OCI-LY7 (cell line): Measurements from ENCODE around the gene BHLHA9. TPM values are rescaled to one million over a fixed set of nuclear protein-coding genes. Genes with fewer than 3 reads are reported as not detected.

Experiments
- BruUV-seq: library from RNA; stranded (reverse); fragments of 400-500 nt; replicated peaks from 2 replicates; lab custom pipeline; 2021; lab: Mats Ljungman, UMichigan
- CTCF ChIA-PET: fragments of 300-600 bp; sonication (Branson Sonifier 250); formaldehyde crosslinking; loops from one replicate; lab custom pipeline; 2022; ENCODE audit warnings: antibody characterized with exemption; ENCODE audit not compliant: unreplicated experiment; lab: Charles Lee
- POLR2A ChIA-PET: fragments of 300-600 bp; sonication (Branson Sonifier 250); formaldehyde crosslinking; loops from one replicate; lab custom pipeline; 2022; ENCODE audit warnings: antibody characterized with exemption; lab: Charles Lee
- DNase-seq: peaks from one replicate; pipeline ENCODE4 v3.0.0-alpha.2; 2015; ENCODE audit warnings: low spot score
- H2AFZ ChIP-seq: fragments of 200-600 bp; sonication (generic), shearing (Covaris generic); 2 replicates; pipeline ENCODE4 v1.6.1; 2014; ENCODE audit warnings: mild to moderate bottlenecking, antibody characterized with exemption, low read length, moderate library complexity
- H3K27ac ChIP-seq: fragments of 200-600 bp; sonication (generic); 2 replicates; pipeline ENCODE4 v1.5.1; 2014; ENCODE audit warnings: mixed run types, low read depth, mild to moderate bottlenecking, moderate library complexity, low read length, inconsistent platforms; ENCODE audit not compliant: poor library complexity, severe bottlenecking
- H3K36me3 ChIP-seq: fragments of 200-600 bp; sonication (generic); 2 replicates; pipeline ENCODE4 v1.6.1; 2014; ENCODE audit warnings: mild to moderate bottlenecking, antibody characterized with exemption, low read length, moderate library complexity, mixed read lengths; ENCODE audit not compliant: insufficient read depth
- H3K4me1 ChIP-seq: fragments of 200-600 bp; sonication (generic); 2 replicates; pipeline ENCODE4 v1.5.1; 2014; ENCODE audit warnings: mild to moderate bottlenecking, low read length; ENCODE audit not compliant: insufficient read depth, poor library complexity, severe bottlenecking
- H3K4me2 ChIP-seq: fragments of 200-600 bp; sonication (generic); 2 replicates; pipeline ENCODE4 v1.6.1; 2014; ENCODE audit warnings: mild to moderate bottlenecking, low read length
- H3K4me3 ChIP-seq: fragments of 200-600 bp; sonication (generic); 2 replicates; pipeline ENCODE4 v1.5.1; 2014; ENCODE audit warnings: mild to moderate bottlenecking, low read depth, low read length; ENCODE audit not compliant: poor library complexity, severe bottlenecking
- H3K79me2 ChIP-seq: fragments of 200-600 bp; sonication (generic); 2 replicates; pipeline ENCODE4 v1.6.1; 2016; ENCODE audit warnings: low read depth, mild to moderate bottlenecking, low read length, moderate library complexity, mixed read lengths; ENCODE audit not compliant: insufficient read depth
- H3K9me2 ChIP-seq: fragments of 200-600 bp; sonication (generic); 2 replicates; pipeline ENCODE4 v1.6.1; 2016; ENCODE audit warnings: mild to moderate bottlenecking, low read length, mixed read lengths; ENCODE audit not compliant: insufficient read depth
- H3K9me3 ChIP-seq: fragments of 200-600 bp; sonication (generic); 2 replicates; pipeline ENCODE4 v1.6.1; 2014; ENCODE audit warnings: mild to moderate bottlenecking, mixed run types, low read length, mixed read lengths
- H4K20me1 ChIP-seq: fragments of 200-600 bp; sonication (generic); 2 replicates; pipeline ENCODE4 v1.6.1; 2014; ENCODE audit warnings: mild to moderate bottlenecking, antibody characterized with exemption, low read length, moderate library complexity, mixed read lengths; ENCODE audit not compliant: insufficient read depth
- EZH2phosphoT487 ChIP-seq: fragments of 200-600 bp; sonication (generic); IDR thresholded peaks from 2 replicates; pipeline ENCODE4 v1.6.1; 2018; ENCODE audit warnings: low read depth, borderline replicate concordance, mild to moderate bottlenecking, mixed run types, antibody characterized with exemption, low read length, moderate library complexity, mixed read lengths
- intact Hi-C: fragments of 100-400 bp; cut with micrococcal nuclease; formaldehyde crosslinking; loops from one replicate; pipeline ENCODE4 v1.10.0; 2022; ENCODE audit not compliant: unreplicated experiment
- total RNA-seq, 2 experiments: library from RNA; depleted of rRNA in 1 of 2; stranded (reverse); fragments of >200 nt in 1 of 2; shearing (Covaris generic) in 1 of 2; gene quantifications; 2 replicates each; pipeline ENCODE4 v1.2.3, GENCODE V29; 2014 to 2022
- TF ChIP-seq, protein P1 (sequence below): fragments of 200-600 bp; sonication (generic); conservative IDR thresholded peaks from 2 replicates; pipeline ENCODE4 v1.5.1; 2014; ENCODE audit warnings: mild to moderate bottlenecking, antibody characterized with exemption, low read length, moderate library complexity, mixed read lengths

The BHLHA9 gene
- total RNA-seq, 2 experiments from 2014 or later, result not detected

DNA sequence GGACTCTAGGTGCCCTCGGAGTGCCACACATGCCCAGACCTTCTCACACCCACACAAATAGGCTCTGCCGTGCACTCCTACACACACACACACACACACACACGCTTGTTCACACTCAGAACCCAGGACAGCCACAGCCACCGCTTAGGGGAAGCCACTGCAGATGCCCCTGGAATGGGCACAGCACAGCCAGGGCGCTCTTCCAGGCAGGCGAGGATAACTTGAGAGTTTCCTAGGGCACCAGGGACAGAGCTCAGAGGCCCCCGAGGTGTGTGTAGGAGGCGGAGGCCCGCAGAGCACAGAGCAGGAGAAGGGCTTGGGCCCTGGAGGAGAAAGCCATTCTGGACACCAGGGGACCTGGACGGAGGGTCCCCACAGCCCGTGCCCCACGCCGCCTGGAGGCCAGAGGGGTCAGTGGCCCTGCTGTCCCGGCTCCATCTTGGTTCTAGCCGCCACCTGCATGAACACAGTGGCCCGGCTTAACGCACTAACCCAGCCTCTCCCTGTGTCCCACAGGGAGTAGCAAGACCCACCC is 30.2 kb downstream of the BHLHA9 start:
- Histone ChIP-seq H3K79me2 (no peaks in the 10 kb centered on the region), H3K9me2 (no peaks in the 10 kb centered on the region), H3K9me3 (no peaks in the 10 kb centered on the region), H4K20me1 (no peaks in the 10 kb centered on the region), H3K36me3 (no peaks in the 10 kb centered on the region), H2AFZ (no peak overlapping the region), H3K4me1 (no peaks in the 10 kb centered on the region), H3K4me2 (no peak overlapping the region), H3K4me3 (no peak overlapping the region), H3K27ac (no peak overlapping the region)
- TF ChIP-seq EZH2phosphoT487, result no peak
- TF ChIP-seq, protein P1, sequence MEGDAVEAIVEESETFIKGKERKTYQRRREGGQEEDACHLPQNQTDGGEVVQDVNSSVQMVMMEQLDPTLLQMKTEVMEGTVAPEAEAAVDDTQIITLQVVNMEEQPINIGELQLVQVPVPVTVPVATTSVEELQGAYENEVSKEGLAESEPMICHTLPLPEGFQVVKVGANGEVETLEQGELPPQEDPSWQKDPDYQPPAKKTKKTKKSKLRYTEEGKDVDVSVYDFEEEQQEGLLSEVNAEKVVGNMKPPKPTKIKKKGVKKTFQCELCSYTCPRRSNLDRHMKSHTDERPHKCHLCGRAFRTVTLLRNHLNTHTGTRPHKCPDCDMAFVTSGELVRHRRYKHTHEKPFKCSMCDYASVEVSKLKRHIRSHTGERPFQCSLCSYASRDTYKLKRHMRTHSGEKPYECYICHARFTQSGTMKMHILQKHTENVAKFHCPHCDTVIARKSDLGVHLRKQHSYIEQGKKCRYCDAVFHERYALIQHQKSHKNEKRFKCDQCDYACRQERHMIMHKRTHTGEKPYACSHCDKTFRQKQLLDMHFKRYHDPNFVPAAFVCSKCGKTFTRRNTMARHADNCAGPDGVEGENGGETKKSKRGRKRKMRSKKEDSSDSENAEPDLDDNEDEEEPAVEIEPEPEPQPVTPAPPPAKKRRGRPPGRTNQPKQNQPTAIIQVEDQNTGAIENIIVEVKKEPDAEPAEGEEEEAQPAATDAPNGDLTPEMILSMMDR, result no peak
- ChIA-PET POLR2A (no interaction called here), CTCF (no interaction called here)
- intact Hi-C loops, result no loop called here
- no peak for DNase-seq
- BruUV-seq, result no TSS peak

GRCh38 chr17:1301546-1301945 is 31.3 kb downstream of the BHLHA9 start:
- Histone ChIP-seq H3K4me2 (no peak overlapping the region), H3K9me2 (no peaks in the 10 kb centered on the region), H3K4me1 (no peaks in the 10 kb centered on the region), H3K27ac (no peak overlapping the region), H4K20me1 (no peaks in the 10 kb centered on the region), H3K4me3 (no peak overlapping the region), H3K36me3 (no peaks in the 10 kb centered on the region), H3K79me2 (no peaks in the 10 kb centered on the region), H3K9me3 (no peaks in the 10 kb centered on the region), H2AFZ (no peak overlapping the region)
- ChIA-PET CTCF (no interaction called here), POLR2A (no interaction called here)
- intact Hi-C loops, result no loop called here
- DNase-seq, result no peak
- no peak for TF ChIP-seq EZH2phosphoT487
- TF ChIP-seq, protein P1, result no peak
- no TSS peak for BruUV-seq

DNA sequence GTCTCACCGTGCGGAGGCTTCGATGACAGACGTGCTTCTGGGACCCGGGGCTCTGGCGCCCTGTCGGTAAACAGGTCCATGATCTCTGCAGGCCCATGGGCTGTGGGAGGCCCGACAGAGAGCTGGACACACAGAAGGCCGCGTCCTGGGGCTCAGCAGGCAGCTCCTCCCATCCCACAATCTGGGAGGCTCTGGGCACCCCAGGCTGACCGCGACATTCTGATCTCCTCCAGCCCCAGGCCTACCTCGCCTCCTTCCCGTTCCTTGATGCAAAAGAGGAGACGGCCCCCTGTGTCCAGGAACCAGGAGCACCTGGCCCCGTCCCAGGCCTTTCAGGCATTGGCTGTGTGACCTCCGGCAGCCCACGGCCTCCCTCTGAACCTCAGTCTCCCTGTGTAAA is 32.5 kb downstream of the BHLHA9 start:
- DNase-seq, result no peak
- TF ChIP-seq, protein P1, result no peak
- TF ChIP-seq EZH2phosphoT487, result no peak
- H4K20me1 ChIP-seq, result no peaks in the 10 kb centered on the region
- no peak overlapping the region for H3K4me2 ChIP-seq
- no peaks in the 10 kb centered on the region for H3K9me3 ChIP-seq
- H3K9me2 ChIP-seq, result no peaks in the 10 kb centered on the region
- no peak overlapping the region for H2AFZ ChIP-seq
- POLR2A ChIA-PET, result no interaction called here
- CTCF ChIA-PET, result no interaction called here
- BruUV-seq, result no TSS peak
- no peaks in the 10 kb centered on the region for H3K79me2 ChIP-seq
- H3K4me1 ChIP-seq, result no peaks in the 10 kb centered on the region
- H3K4me3 ChIP-seq, result no peak overlapping the region
- intact Hi-C loops, result no loop called here
- H3K36me3 ChIP-seq, result no peaks in the 10 kb centered on the region
- H3K27ac ChIP-seq, result no peak overlapping the region
